ENCODE data around the gene ZNF534. TPM values are rescaled to one million over a fixed set of nuclear protein-coding genes. Genes with fewer than 3 reads are reported as not detected.

Gene ZNF534
- polyA plus RNA-seq, 1 of the 3 experiments (the other 2 are of a cell fraction), result not detected

DNA sequence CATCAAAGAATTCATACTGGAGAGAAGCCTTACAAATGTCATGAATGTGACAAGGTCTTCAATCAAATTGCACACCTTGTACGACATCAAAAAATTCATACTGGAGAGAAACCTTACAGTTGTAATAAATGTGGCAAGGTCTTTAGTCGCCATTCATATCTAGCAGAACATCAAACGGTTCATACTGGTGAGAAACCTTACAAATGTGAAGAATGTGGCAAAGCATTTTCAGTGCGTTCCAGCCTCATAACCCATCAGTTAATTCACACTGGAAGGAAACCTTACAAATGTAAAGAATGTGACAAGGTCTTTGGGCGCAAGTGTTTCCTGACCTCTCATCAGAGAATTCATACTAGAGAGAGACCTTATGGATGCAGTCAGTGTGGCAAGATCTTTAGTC, 13.2 kb upstream of the ZNF534 start (continued):
- TF ChIP-seq, protein P1, sequence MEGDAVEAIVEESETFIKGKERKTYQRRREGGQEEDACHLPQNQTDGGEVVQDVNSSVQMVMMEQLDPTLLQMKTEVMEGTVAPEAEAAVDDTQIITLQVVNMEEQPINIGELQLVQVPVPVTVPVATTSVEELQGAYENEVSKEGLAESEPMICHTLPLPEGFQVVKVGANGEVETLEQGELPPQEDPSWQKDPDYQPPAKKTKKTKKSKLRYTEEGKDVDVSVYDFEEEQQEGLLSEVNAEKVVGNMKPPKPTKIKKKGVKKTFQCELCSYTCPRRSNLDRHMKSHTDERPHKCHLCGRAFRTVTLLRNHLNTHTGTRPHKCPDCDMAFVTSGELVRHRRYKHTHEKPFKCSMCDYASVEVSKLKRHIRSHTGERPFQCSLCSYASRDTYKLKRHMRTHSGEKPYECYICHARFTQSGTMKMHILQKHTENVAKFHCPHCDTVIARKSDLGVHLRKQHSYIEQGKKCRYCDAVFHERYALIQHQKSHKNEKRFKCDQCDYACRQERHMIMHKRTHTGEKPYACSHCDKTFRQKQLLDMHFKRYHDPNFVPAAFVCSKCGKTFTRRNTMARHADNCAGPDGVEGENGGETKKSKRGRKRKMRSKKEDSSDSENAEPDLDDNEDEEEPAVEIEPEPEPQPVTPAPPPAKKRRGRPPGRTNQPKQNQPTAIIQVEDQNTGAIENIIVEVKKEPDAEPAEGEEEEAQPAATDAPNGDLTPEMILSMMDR (IDR thresholded peaks at IDR 0.05), result no peak
- no peak for TF ChIP-seq MEF2A (IDR thresholded peaks at IDR 0.05; ENCODE audit: borderline replicate concordance, low read depth)
- TF ChIP-seq SIN3A (IDR thresholded peaks at IDR 0.05; ENCODE audit: borderline replicate concordance, low read depth, low read length), result no peak
- no peak for TF ChIP-seq RXRA (IDR thresholded peaks at IDR 0.05; ENCODE audit: borderline replicate concordance, low read depth)
- TF ChIP-seq CHD2 (IDR thresholded peaks at IDR 0.05; ENCODE audit: low read length, partially characterized antibody), result no peak

DNA sequence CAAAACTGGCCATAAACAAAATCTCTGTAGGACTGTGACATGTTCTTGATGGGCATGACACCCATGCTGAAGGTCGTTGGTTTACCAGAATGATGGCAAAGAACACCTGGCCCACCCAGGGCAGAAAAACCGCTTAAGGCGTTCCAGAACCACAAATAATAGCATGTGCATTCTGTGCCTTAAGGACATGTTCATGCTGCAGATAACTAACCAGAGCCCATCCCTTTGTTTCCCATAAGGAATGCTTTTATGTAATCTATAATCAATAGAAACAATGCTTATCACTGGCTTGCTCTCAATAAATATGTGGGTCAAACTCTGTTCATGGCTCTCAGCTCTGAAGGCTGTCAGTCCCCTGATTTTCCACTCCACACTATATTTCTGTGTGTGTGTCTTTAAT, 13.2 kb downstream of the ZNF534 start:
- no peaks in the 10 kb centered on the region for H3K9me3 ChIP-seq
- H3F3A ChIP-seq (replicated peaks; ENCODE audit: insufficient read depth), result no peaks in the 10 kb centered on the region
- H3K4me3 ChIP-seq (ENCODE audit: low read depth in 2 of 2, low read length in 1 of 2), result no peak overlapping the region
- H2AFZ ChIP-seq (ENCODE audit: low read depth), result no peak overlapping the region
- CTCF ChIA-PET, result interaction anchor here (0.6 kb wide), 1 partner anchor 61 kb away, joined by 3 read pairs; no protein-coding TSS in a partner anchor
- H3K4me1 ChIP-seq (ENCODE audit: control insufficient read depth in 1 of 2, insufficient read depth in 2 of 2, low read depth in 1 of 2, low read length in 1 of 2), result no peaks in the 10 kb centered on the region
- WGBS (ENCODE audit: low lambda C conversion rate), result 0% methylated on average over 3 of the region's 3 CpGs
- POLR2A ChIA-PET, result no interaction called here
- no peaks in the 10 kb centered on the region for H3K79me2 ChIP-seq (ENCODE audit: insufficient read depth)
- no peaks in the 10 kb centered on the region for H4K20me1 ChIP-seq (ENCODE audit: insufficient read depth)
- no peak overlapping the region for H3K27ac ChIP-seq (ENCODE audit: low read depth in 2 of 2, low read length in 1 of 2)
- no peak overlapping the region for H3K9ac ChIP-seq
- no peak overlapping the region for H3K4me2 ChIP-seq
- TF ChIP-seq TCF12 (IDR thresholded peaks at IDR 0.05), result no peak
- TF ChIP-seq, protein P2, sequence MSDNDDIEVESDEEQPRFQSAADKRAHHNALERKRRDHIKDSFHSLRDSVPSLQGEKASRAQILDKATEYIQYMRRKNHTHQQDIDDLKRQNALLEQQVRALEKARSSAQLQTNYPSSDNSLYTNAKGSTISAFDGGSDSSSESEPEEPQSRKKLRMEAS (IDR thresholded peaks at IDR 0.05; ENCODE audit: low read depth), result no peak
- TF ChIP-seq JUND (IDR thresholded peaks at IDR 0.05), result no peak
- TF ChIP-seq ELF1 (IDR thresholded peaks at IDR 0.05), result no peak
- TF ChIP-seq, protein P3, sequence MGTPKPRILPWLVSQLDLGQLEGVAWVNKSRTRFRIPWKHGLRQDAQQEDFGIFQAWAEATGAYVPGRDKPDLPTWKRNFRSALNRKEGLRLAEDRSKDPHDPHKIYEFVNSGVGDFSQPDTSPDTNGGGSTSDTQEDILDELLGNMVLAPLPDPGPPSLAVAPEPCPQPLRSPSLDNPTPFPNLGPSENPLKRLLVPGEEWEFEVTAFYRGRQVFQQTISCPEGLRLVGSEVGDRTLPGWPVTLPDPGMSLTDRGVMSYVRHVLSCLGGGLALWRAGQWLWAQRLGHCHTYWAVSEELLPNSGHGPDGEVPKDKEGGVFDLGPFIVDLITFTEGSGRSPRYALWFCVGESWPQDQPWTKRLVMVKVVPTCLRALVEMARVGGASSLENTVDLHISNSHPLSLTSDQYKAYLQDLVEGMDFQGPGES (IDR thresholded peaks at IDR 0.05; ENCODE audit: low read depth, low read length), result no peak
- TF ChIP-seq EP300 (IDR thresholded peaks at IDR 0.05; ENCODE audit: borderline replicate concordance in 1 of 2, low read depth in 1 of 2, low read length in 1 of 2), result no peak
- TF ChIP-seq, protein P4, sequence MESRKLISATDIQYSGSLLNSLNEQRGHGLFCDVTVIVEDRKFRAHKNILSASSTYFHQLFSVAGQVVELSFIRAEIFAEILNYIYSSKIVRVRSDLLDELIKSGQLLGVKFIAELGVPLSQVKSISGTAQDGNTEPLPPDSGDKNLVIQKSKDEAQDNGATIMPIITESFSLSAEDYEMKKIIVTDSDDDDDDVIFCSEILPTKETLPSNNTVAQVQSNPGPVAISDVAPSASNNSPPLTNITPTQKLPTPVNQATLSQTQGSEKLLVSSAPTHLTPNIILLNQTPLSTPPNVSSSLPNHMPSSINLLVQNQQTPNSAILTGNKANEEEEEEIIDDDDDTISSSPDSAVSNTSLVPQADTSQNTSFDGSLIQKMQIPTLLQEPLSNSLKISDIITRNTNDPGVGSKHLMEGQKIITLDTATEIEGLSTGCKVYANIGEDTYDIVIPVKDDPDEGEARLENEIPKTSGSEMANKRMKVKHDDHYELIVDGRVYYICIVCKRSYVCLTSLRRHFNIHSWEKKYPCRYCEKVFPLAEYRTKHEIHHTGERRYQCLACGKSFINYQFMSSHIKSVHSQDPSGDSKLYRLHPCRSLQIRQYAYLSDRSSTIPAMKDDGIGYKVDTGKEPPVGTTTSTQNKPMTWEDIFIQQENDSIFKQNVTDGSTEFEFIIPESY (IDR thresholded peaks at IDR 0.05; ENCODE audit: borderline replicate concordance, low read depth), result no peak
- TF ChIP-seq, protein P5, sequence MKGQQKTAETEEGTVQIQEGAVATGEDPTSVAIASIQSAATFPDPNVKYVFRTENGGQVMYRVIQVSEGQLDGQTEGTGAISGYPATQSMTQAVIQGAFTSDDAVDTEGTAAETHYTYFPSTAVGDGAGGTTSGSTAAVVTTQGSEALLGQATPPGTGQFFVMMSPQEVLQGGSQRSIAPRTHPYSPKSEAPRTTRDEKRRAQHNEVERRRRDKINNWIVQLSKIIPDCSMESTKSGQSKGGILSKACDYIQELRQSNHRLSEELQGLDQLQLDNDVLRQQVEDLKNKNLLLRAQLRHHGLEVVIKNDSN (IDR thresholded peaks at IDR 0.05; ENCODE audit: borderline replicate concordance, low read depth), result no peak
- TF ChIP-seq SIN3A (IDR thresholded peaks at IDR 0.05; ENCODE audit: borderline replicate concordance, low read depth, low read length), result no peak
- DNase-seq, result no peak
- no peaks in the 10 kb centered on the region for H3K36me3 ChIP-seq (replicated peaks in 1 of 2; ENCODE audit: control insufficient read depth in 1 of 2, insufficient read depth in 2 of 2, low read length in 1 of 2)
- H3K9me2 ChIP-seq, result no peaks in the 10 kb centered on the region
- no peaks in the 10 kb centered on the region for H3K27me3 ChIP-seq (ENCODE audit: insufficient read depth)
